ENCODE measurements around the gene ATR. TPM values are rescaled to one million over a fixed set of nuclear protein-coding genes. Genes with fewer than 3 reads are reported as not detected.

The ATR gene
- total RNA-seq, 1 experiment from 2014 or later = 17.5 TPM

GRCh38 chr3:142460689-142461088 is 117.8 kb downstream of the ATR start:
- H3K4me1 Mint-ChIP-seq (ENCODE audit: low read depth, unreplicated experiment) = no peaks in the 10 kb centered on the region
- no peak overlapping the region for H3K27ac Mint-ChIP-seq (ENCODE audit: unreplicated experiment)
- no peak for DNase-seq
- ChIA-PET CTCF (no interaction called here), POLR2A (no interaction called here)
- H3K9me3 ChIP-seq = no peaks in the 10 kb centered on the region
- no peaks in the 10 kb centered on the region for H3K4me1 ChIP-seq
- H3K4me3 Mint-ChIP-seq (ENCODE audit: unreplicated experiment) = no peak overlapping the region
- H3K4me3 ChIP-seq (ENCODE audit: low read depth, low read length) = no peak overlapping the region
- H3K27me3 Mint-ChIP-seq (ENCODE audit: insufficient read depth, unreplicated experiment) = no peaks in the 10 kb centered on the region
- no peaks in the 10 kb centered on the region for H3K36me3 Mint-ChIP-seq (ENCODE audit: insufficient read depth, unreplicated experiment)
- no TSS peak for BruUV-seq (replicated peaks)
- no peaks in the 10 kb centered on the region for H3K27me3 ChIP-seq (replicated peaks; ENCODE audit: control insufficient read depth, insufficient read depth, low read length)
- intact Hi-C loops (cut with micrococcal nuclease; ENCODE audit: unreplicated experiment) = no loop called here
- no peaks in the 10 kb centered on the region for H3K9me3 Mint-ChIP-seq (ENCODE audit: unreplicated experiment)
- TF ChIP-seq CTCF (IDR thresholded peaks at IDR 0.05; ENCODE audit: insufficient read depth in 1 of 2, low read depth in 1 of 2, low read length in 1 of 2, severe bottlenecking in 1 of 2, unreplicated experiment in 1 of 2) = no peak
- no peaks in the 10 kb centered on the region for H3K36me3 ChIP-seq (ENCODE audit: control insufficient read depth, insufficient read depth, low read length)

- BruUV-seq (replicated peaks) = no TSS peak
- POLR2A ChIA-PET = no interaction called here
- no peak overlapping the region for H3K27ac Mint-ChIP-seq (ENCODE audit: unreplicated experiment)
- intact Hi-C loops (cut with micrococcal nuclease; ENCODE audit: unreplicated experiment) = no loop called here
- no peak overlapping the region for H3K4me3 Mint-ChIP-seq (ENCODE audit: unreplicated experiment)
- no peaks in the 10 kb centered on the region for H3K27me3 ChIP-seq (replicated peaks; ENCODE audit: control insufficient read depth, insufficient read depth, low read length)
- no peaks in the 10 kb centered on the region for H3K9me3 ChIP-seq
- no peaks in the 10 kb centered on the region for H3K27me3 Mint-ChIP-seq (ENCODE audit: insufficient read depth, unreplicated experiment)
- no peak for TF ChIP-seq CTCF (IDR thresholded peaks at IDR 0.05; ENCODE audit: insufficient read depth in 1 of 2, low read depth in 1 of 2, low read length in 1 of 2, severe bottlenecking in 1 of 2, unreplicated experiment in 1 of 2)
- no peaks in the 10 kb centered on the region for H3K36me3 ChIP-seq (ENCODE audit: control insufficient read depth, insufficient read depth, low read length)
- no peak for DNase-seq
- H3K4me1 Mint-ChIP-seq (ENCODE audit: low read depth, unreplicated experiment) = no peaks in the 10 kb centered on the region
- no peak overlapping the region for H3K4me3 ChIP-seq (ENCODE audit: low read depth, low read length)
- H3K4me1 ChIP-seq = no peaks in the 10 kb centered on the region
- no peaks in the 10 kb centered on the region for H3K9me3 Mint-ChIP-seq (ENCODE audit: unreplicated experiment)
- CTCF ChIA-PET = no interaction called here
- H3K36me3 Mint-ChIP-seq (ENCODE audit: insufficient read depth, unreplicated experiment) = no peaks in the 10 kb centered on the region
Observed at GRCh38 chr3:142459929-142460328, 118.6 kb downstream of the ATR start.

GRCh38 chr3:142459096-142459495 is 119.4 kb downstream of the ATR start:
- POLR2A ChIA-PET = no interaction called here
- H3K4me1 Mint-ChIP-seq (ENCODE audit: low read depth, unreplicated experiment) = no peaks in the 10 kb centered on the region
- CTCF ChIA-PET = no interaction called here
- H3K27me3 Mint-ChIP-seq (ENCODE audit: insufficient read depth, unreplicated experiment) = no peaks in the 10 kb centered on the region
- intact Hi-C loops (cut with micrococcal nuclease; ENCODE audit: unreplicated experiment) = no loop called here
- Histone ChIP-seq H3K36me3 (ENCODE audit: control insufficient read depth, insufficient read depth, low read length) (no peaks in the 10 kb centered on the region), H3K9me3 (no peaks in the 10 kb centered on the region), H3K4me3 (ENCODE audit: low read depth, low read length) (no peak overlapping the region), H3K4me1 (no peaks in the 10 kb centered on the region), H3K27me3 (replicated peaks; ENCODE audit: control insufficient read depth, insufficient read depth, low read length) (no peaks in the 10 kb centered on the region)
- no peaks in the 10 kb centered on the region for H3K9me3 Mint-ChIP-seq (ENCODE audit: unreplicated experiment)
- no peak overlapping the region for H3K27ac Mint-ChIP-seq (ENCODE audit: unreplicated experiment)
- H3K4me3 Mint-ChIP-seq (ENCODE audit: unreplicated experiment) = no peak overlapping the region
- no peak for TF ChIP-seq CTCF (IDR thresholded peaks at IDR 0.05; ENCODE audit: insufficient read depth in 1 of 2, low read depth in 1 of 2, low read length in 1 of 2, severe bottlenecking in 1 of 2, unreplicated experiment in 1 of 2)
- BruUV-seq (replicated peaks) = no TSS peak
- no peaks in the 10 kb centered on the region for H3K36me3 Mint-ChIP-seq (ENCODE audit: insufficient read depth, unreplicated experiment)
- no peak for DNase-seq

Measured in Caco-2 (cell line).